Activated CD4-positive, alpha-beta T cell treated with anti-CD3 and anti-CD28 coated beads, Interleukin-2, amount 10 ng/mL, durations not matched to agents 24 days and 14 days (primary cell): ENCODE results near the gene SGTA. TPM values are rescaled to one million over a fixed set of nuclear protein-coding genes. Genes with fewer than 3 reads are reported as not detected.
A peak's percentile ranks its signal among the peaks of the same experiment; 100 is the strongest.

Experiments used
- DNase-seq: peaks from one replicate; pipeline ENCODE4 v3.0.0; 2022
- H3K27ac Mint-ChIP-seq: one replicate; pipeline ENCODE4 v1.8.0; 2022; ENCODE audit warnings: mild to moderate bottlenecking, mixed read lengths
- H3K27me3 Mint-ChIP-seq: one replicate; pipeline ENCODE4 v1.8.0; 2022; ENCODE audit warnings: mixed read lengths
- H3K36me3 Mint-ChIP-seq: one replicate; pipeline ENCODE4 v1.8.0; 2022; ENCODE audit warnings: low read depth, mild to moderate bottlenecking, mixed read lengths
- H3K4me1 Mint-ChIP-seq: one replicate; pipeline ENCODE4 v1.8.0; 2021; ENCODE audit warnings: mixed read lengths
- H3K4me3 Mint-ChIP-seq: one replicate; pipeline ENCODE4 v1.8.0; 2022; ENCODE audit warnings: mild to moderate bottlenecking, moderate library complexity, mixed read lengths
- H3K9me3 Mint-ChIP-seq: one replicate; pipeline ENCODE4 v1.8.0; 2021; ENCODE audit warnings: mixed read lengths
- intact Hi-C: fragments of 100-400 bp; cut with micrococcal nuclease; formaldehyde crosslinking; loops from one replicate; pipeline ENCODE4 v1.15.1; 2023
- total RNA-seq: library from RNA; stranded (reverse); gene quantifications from 2 replicates; pipeline ENCODE4 v1.2.3, GENCODE V29; 2022

SGTA gene
- total RNA-seq, 1 donor from 2014 or later: 76.9 TPM

GRCh38 chr19:2777952-2778683 is 5.0 kb downstream of the SGTA start:
- intact Hi-C loops: no loop called here
- Mint-ChIP-seq H3K4me3 (no peak overlapping the region), H3K27ac (peak overlapping the region; percentile 41), H3K27me3 (no peaks in the 10 kb centered on the region), H3K4me1 (peaks cover 36% of the 10 kb centered on the region), H3K36me3 (peaks cover 23% of the 10 kb centered on the region), H3K9me3 (no peaks in the 10 kb centered on the region)
- no peak for DNase-seq

- no peaks in the 10 kb centered on the region for H3K27me3 Mint-ChIP-seq
- intact Hi-C loops: no loop called here
- peak overlapping the region; percentile 84 for H3K4me3 Mint-ChIP-seq
- peaks cover 34% of the 10 kb centered on the region for H3K4me1 Mint-ChIP-seq
- no peaks in the 10 kb centered on the region for H3K9me3 Mint-ChIP-seq
- peaks cover 25% of the 10 kb centered on the region for H3K36me3 Mint-ChIP-seq
- peak overlapping the region; percentile 94 for H3K27ac Mint-ChIP-seq
- DNase-seq: peak; percentile 93
These were observed 7.3 kb downstream of the SGTA start for GRCh38 chr19:2775556-2776430.

GRCh38 chr19:2774953-2775555 is 8.0 kb downstream of the SGTA start:
- Mint-ChIP-seq H3K27me3 (no peaks in the 10 kb centered on the region), H3K4me3 (peak overlapping the region; percentile 84), H3K36me3 (peaks cover 22% of the 10 kb centered on the region), H3K4me1 (peaks cover 28% of the 10 kb centered on the region), H3K9me3 (no peaks in the 10 kb centered on the region), H3K27ac (peak overlapping the region; percentile 94)
- no peak for DNase-seq
- intact Hi-C loops: no loop called here

- DNase-seq: no peak
- peaks cover 27% of the 10 kb centered on the region for H3K4me1 Mint-ChIP-seq
- peaks cover 21% of the 10 kb centered on the region for H3K36me3 Mint-ChIP-seq
- H3K27ac Mint-ChIP-seq: peak overlapping the region; percentile 29
- H3K27me3 Mint-ChIP-seq: no peaks in the 10 kb centered on the region
- H3K9me3 Mint-ChIP-seq: no peaks in the 10 kb centered on the region
- intact Hi-C loops: no loop called here
- H3K4me3 Mint-ChIP-seq: no peak overlapping the region
These were observed 8.9 kb downstream of the SGTA start for GRCh38 chr19:2774083-2774679.

- H3K4me3 Mint-ChIP-seq: no peak overlapping the region
- H3K27ac Mint-ChIP-seq: peak overlapping the region; percentile 43
- DNase-seq: no peak
- no peaks in the 10 kb centered on the region for H3K27me3 Mint-ChIP-seq
- H3K4me1 Mint-ChIP-seq: peaks cover 25% of the 10 kb centered on the region
- intact Hi-C loops: no loop called here
- no peaks in the 10 kb centered on the region for H3K9me3 Mint-ChIP-seq
- H3K36me3 Mint-ChIP-seq: peaks cover 15% of the 10 kb centered on the region
These were observed 11.0 kb downstream of the SGTA start for GRCh38 chr19:2771786-2772674.

- Mint-ChIP-seq H3K4me3 (no peak overlapping the region), H3K27ac (no peak overlapping the region), H3K36me3 (peaks cover 7% of the 10 kb centered on the region), H3K4me1 (peaks cover 12% of the 10 kb centered on the region), H3K27me3 (no peaks in the 10 kb centered on the region), H3K9me3 (no peaks in the 10 kb centered on the region)
- intact Hi-C loops: no loop called here
- DNase-seq: no peak
These were observed 12.7 kb downstream of the SGTA start for GRCh38 chr19:2770055-2771013.

- Mint-ChIP-seq H3K4me3 (no peak overlapping the region), H3K36me3 (peaks cover 9% of the 10 kb centered on the region), H3K27ac (no peak overlapping the region), H3K9me3 (no peaks in the 10 kb centered on the region), H3K27me3 (no peaks in the 10 kb centered on the region), H3K4me1 (peaks cover 5% of the 10 kb centered on the region)
- intact Hi-C loops: no loop called here
- no peak for DNase-seq
These were observed 13.9 kb downstream of the SGTA start for GRCh38 chr19:2769218-2769617.

GRCh38 chr19:2768365-2769132 is 14.5 kb downstream of the SGTA start:
- Mint-ChIP-seq H3K4me1 (peaks cover 5% of the 10 kb centered on the region), H3K27me3 (no peaks in the 10 kb centered on the region), H3K36me3 (peaks cover 12% of the 10 kb centered on the region), H3K9me3 (no peaks in the 10 kb centered on the region), H3K4me3 (no peak overlapping the region), H3K27ac (no peak overlapping the region)
- intact Hi-C loops: no loop called here
- no peak for DNase-seq

GRCh38 chr19:2767688-2768087 is 15.4 kb downstream of the SGTA start:
- no peak for DNase-seq
- Mint-ChIP-seq H3K4me1 (peaks cover 5% of the 10 kb centered on the region), H3K4me3 (no peak overlapping the region), H3K27ac (no peak overlapping the region), H3K36me3 (peaks cover 16% of the 10 kb centered on the region), H3K27me3 (no peaks in the 10 kb centered on the region), H3K9me3 (no peaks in the 10 kb centered on the region)
- intact Hi-C loops: no loop called here

- H3K27me3 Mint-ChIP-seq: no peaks in the 10 kb centered on the region
- no peak overlapping the region for H3K27ac Mint-ChIP-seq
- no peaks in the 10 kb centered on the region for H3K4me1 Mint-ChIP-seq
- peaks cover 20% of the 10 kb centered on the region for H3K36me3 Mint-ChIP-seq
- H3K4me3 Mint-ChIP-seq: no peak overlapping the region
- intact Hi-C loops: no loop called here
- no peak for DNase-seq
- H3K9me3 Mint-ChIP-seq: no peaks in the 10 kb centered on the region
These were observed 16.3 kb downstream of the SGTA start for GRCh38 chr19:2766594-2767372.

- H3K36me3 Mint-ChIP-seq: peaks cover 21% of the 10 kb centered on the region
- H3K4me1 Mint-ChIP-seq: no peaks in the 10 kb centered on the region
- intact Hi-C loops: no loop called here
- no peaks in the 10 kb centered on the region for H3K27me3 Mint-ChIP-seq
- H3K4me3 Mint-ChIP-seq: no peak overlapping the region
- H3K27ac Mint-ChIP-seq: no peak overlapping the region
- H3K9me3 Mint-ChIP-seq: no peaks in the 10 kb centered on the region
- no peak for DNase-seq
These were observed 17.7 kb downstream of the SGTA start for GRCh38 chr19:2765376-2765775.
